Measurements from ENCODE around the gene RPP30.
A peak's percentile ranks its signal among the peaks of the same experiment; 100 is the strongest.

Gene RPP30

DNA sequence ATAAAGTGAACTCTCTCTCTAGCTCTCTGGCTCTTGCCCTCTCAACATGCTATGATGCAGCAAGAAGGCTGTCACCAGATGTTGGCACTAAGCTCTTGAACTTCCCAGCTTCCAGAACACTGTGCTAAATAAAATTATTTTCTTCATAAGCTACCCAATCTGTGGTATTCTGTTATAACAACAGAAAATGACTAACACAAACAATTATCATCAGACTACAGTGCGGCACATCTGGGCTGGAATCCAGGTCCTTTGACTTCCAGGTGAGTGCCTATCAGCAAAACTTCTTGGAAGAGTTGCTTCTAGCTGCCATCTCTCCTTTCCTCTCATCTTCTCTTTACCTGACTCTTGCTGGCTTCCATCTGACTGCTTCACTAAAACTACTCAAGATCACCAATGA lies 34.3 kb upstream of the RPP30 start:
- H3K23ac ChIP-seq (ENCODE audit: low read length in 2 of 2) = no peak overlapping the region
- H3K79me1 ChIP-seq (replicated peaks; ENCODE audit: low read length, poor library complexity, severe bottlenecking) = no peaks in the 10 kb centered on the region
- no peak overlapping the region for H3K27ac ChIP-seq (ENCODE audit: low read length, poor library complexity, severe bottlenecking)
- no peak overlapping the region for H3K4me2 ChIP-seq (ENCODE audit: low read length, poor library complexity, severe bottlenecking)
- no peaks in the 10 kb centered on the region for H3K27me3 ChIP-seq (ENCODE audit: control insufficient read depth in 1 of 2, insufficient read depth in 1 of 2, low read length in 2 of 2)
- no peak overlapping the region for H2AFZ ChIP-seq (ENCODE audit: low read depth, low read length)
- H2BK12ac ChIP-seq (ENCODE audit: low read length in 2 of 2) = no peak overlapping the region
- H3K4me3 ChIP-seq (ENCODE audit: insufficient read depth in 1 of 2, low read depth in 1 of 2, low read length in 2 of 2) = no peak overlapping the region
- no peak overlapping the region for H4K91ac ChIP-seq (ENCODE audit: low read length)
- WGBS = 93% methylated on average over 1 of the region's 1 CpG
- H3K4me1 ChIP-seq (ENCODE audit: control insufficient read depth, insufficient read depth, low read depth, low read length) = no peaks in the 10 kb centered on the region
- no peak overlapping the region for H3K4ac ChIP-seq (ENCODE audit: low read depth in 1 of 2, low read length in 2 of 2)
- no peak overlapping the region for H3K18ac ChIP-seq (ENCODE audit: low read depth in 1 of 2, low read length in 2 of 2)
- H2AK5ac ChIP-seq (ENCODE audit: low read length, severe bottlenecking) = no peak overlapping the region
- H2BK120ac ChIP-seq (ENCODE audit: low read depth, low read length) = no peak overlapping the region
- DNase-seq = no peak
- H3K14ac ChIP-seq (ENCODE audit: low read length in 2 of 2) = no peak overlapping the region
- no peak overlapping the region for H2BK15ac ChIP-seq (ENCODE audit: low read depth, poor library complexity, severe bottlenecking)
- H4K8ac ChIP-seq (ENCODE audit: low read length) = no peak overlapping the region
- H2BK5ac ChIP-seq (ENCODE audit: low read depth, low read length, poor library complexity, severe bottlenecking) = no peak overlapping the region
- no peak overlapping the region for H3K9ac ChIP-seq (ENCODE audit: low read length)
- no peaks in the 10 kb centered on the region for H3K9me3 ChIP-seq (ENCODE audit: control insufficient read depth, low read length)
- no peaks in the 10 kb centered on the region for H3K36me3 ChIP-seq (ENCODE audit: control insufficient read depth in 1 of 2, insufficient read depth in 2 of 2, low read depth in 1 of 2, low read length in 2 of 2)

GRCh38 chr10:90842725-90843124 lies 29.0 kb upstream of the RPP30 start:
- Histone ChIP-seq H3K4me2 (ENCODE audit: low read length, poor library complexity, severe bottlenecking) (no peak overlapping the region), H3K18ac (ENCODE audit: low read depth in 1 of 2, low read length in 2 of 2) (no peak overlapping the region), H2AK5ac (ENCODE audit: low read length, severe bottlenecking) (no peak overlapping the region), H2BK5ac (ENCODE audit: low read depth, low read length, poor library complexity, severe bottlenecking) (no peak overlapping the region), H3K79me1 (replicated peaks; ENCODE audit: low read length, poor library complexity, severe bottlenecking) (no peaks in the 10 kb centered on the region), H2AFZ (ENCODE audit: low read depth, low read length) (no peak overlapping the region), H3K9me3 (ENCODE audit: control insufficient read depth, low read length) (no peaks in the 10 kb centered on the region), H4K8ac (ENCODE audit: low read length) (no peak overlapping the region), H3K27ac (ENCODE audit: low read length, poor library complexity, severe bottlenecking) (no peak overlapping the region), H3K14ac (ENCODE audit: low read length in 2 of 2) (no peak overlapping the region), H4K91ac (ENCODE audit: low read length) (no peak overlapping the region), H3K23ac (ENCODE audit: low read length in 2 of 2) (no peak overlapping the region), H3K27me3 (ENCODE audit: control insufficient read depth in 1 of 2, insufficient read depth in 1 of 2, low read length in 2 of 2) (no peaks in the 10 kb centered on the region), H2BK12ac (ENCODE audit: low read length in 2 of 2) (no peak overlapping the region), H3K4me3 (ENCODE audit: insufficient read depth in 1 of 2, low read depth in 1 of 2, low read length in 2 of 2) (no peak overlapping the region), H2BK120ac (ENCODE audit: low read depth, low read length) (no peak overlapping the region), H3K36me3 (ENCODE audit: control insufficient read depth in 1 of 2, insufficient read depth in 2 of 2, low read depth in 1 of 2, low read length in 2 of 2) (no peaks in the 10 kb centered on the region), H3K9ac (ENCODE audit: low read length) (no peak overlapping the region), H3K4me1 (ENCODE audit: control insufficient read depth, insufficient read depth, low read depth, low read length) (no peaks in the 10 kb centered on the region), H3K4ac (ENCODE audit: low read depth in 1 of 2, low read length in 2 of 2) (no peak overlapping the region), H2BK15ac (ENCODE audit: low read depth, poor library complexity, severe bottlenecking) (no peak overlapping the region)
- WGBS = 44% methylated on average over 1 of the region's 1 CpG
- DNase-seq = no peak

DNA sequence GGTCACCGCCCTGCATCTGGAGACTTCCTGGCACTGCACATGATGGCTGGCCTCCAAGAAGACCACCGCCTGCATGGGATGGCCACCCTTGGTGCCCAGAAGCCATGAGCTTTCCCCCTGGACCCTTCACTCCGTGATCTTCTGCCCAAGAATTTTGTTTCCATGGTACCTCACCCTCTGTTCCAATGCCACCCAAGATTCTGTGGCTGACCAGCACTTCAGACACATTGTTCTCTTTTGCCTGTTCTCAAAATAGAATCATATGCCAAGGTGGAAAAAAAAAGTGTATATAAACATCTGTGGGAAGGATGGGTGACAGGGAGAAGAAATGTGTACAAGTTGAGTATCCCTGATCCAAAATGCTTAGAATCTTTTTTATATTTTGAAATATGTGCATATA lies 26.0 kb upstream of the RPP30 start:
- Histone ChIP-seq H3K4ac (ENCODE audit: low read depth in 1 of 2, low read length in 2 of 2) (no peak overlapping the region), H3K79me1 (replicated peaks; ENCODE audit: low read length, poor library complexity, severe bottlenecking) (no peaks in the 10 kb centered on the region), H3K9ac (ENCODE audit: low read length) (no peak overlapping the region), H3K4me1 (ENCODE audit: control insufficient read depth, insufficient read depth, low read depth, low read length) (no peaks in the 10 kb centered on the region), H3K18ac (ENCODE audit: low read depth in 1 of 2, low read length in 2 of 2) (no peak overlapping the region), H3K14ac (ENCODE audit: low read length in 2 of 2) (no peak overlapping the region), H2AFZ (ENCODE audit: low read depth, low read length) (no peak overlapping the region), H2BK15ac (ENCODE audit: low read depth, poor library complexity, severe bottlenecking) (no peak overlapping the region), H3K36me3 (ENCODE audit: control insufficient read depth in 1 of 2, insufficient read depth in 2 of 2, low read depth in 1 of 2, low read length in 2 of 2) (no peaks in the 10 kb centered on the region), H3K23ac (ENCODE audit: low read length in 2 of 2) (no peak overlapping the region), H3K9me3 (ENCODE audit: control insufficient read depth, low read length) (peaks cover 16% of the 10 kb centered on the region), H3K27me3 (ENCODE audit: control insufficient read depth in 1 of 2, insufficient read depth in 1 of 2, low read length in 2 of 2) (no peaks in the 10 kb centered on the region), H2BK12ac (ENCODE audit: low read length in 2 of 2) (no peak overlapping the region), H3K27ac (ENCODE audit: low read length, poor library complexity, severe bottlenecking) (no peak overlapping the region), H4K91ac (ENCODE audit: low read length) (no peak overlapping the region), H3K4me2 (ENCODE audit: low read length, poor library complexity, severe bottlenecking) (no peak overlapping the region), H4K8ac (ENCODE audit: low read length) (no peak overlapping the region), H3K4me3 (ENCODE audit: insufficient read depth in 1 of 2, low read depth in 1 of 2, low read length in 2 of 2) (no peak overlapping the region), H2BK5ac (ENCODE audit: low read depth, low read length, poor library complexity, severe bottlenecking) (no peak overlapping the region), H2AK5ac (ENCODE audit: low read length, severe bottlenecking) (no peak overlapping the region), H2BK120ac (ENCODE audit: low read depth, low read length) (no peak overlapping the region)
- WGBS = 70% methylated on average over 3 of the region's 3 CpGs
- no peak for DNase-seq

- peak overlapping the region; percentile 19 for H3K9ac ChIP-seq (ENCODE audit: low read length)
- H3K36me3 ChIP-seq (ENCODE audit: control insufficient read depth in 1 of 2, insufficient read depth in 2 of 2, low read depth in 1 of 2, low read length in 2 of 2) = no peaks in the 10 kb centered on the region
- H2BK15ac ChIP-seq (ENCODE audit: low read depth, poor library complexity, severe bottlenecking) = no peak overlapping the region
- H3K27me3 ChIP-seq (ENCODE audit: control insufficient read depth in 1 of 2, insufficient read depth in 1 of 2, low read length in 2 of 2) = no peaks in the 10 kb centered on the region
- peaks cover 24% of the 10 kb centered on the region for H3K9me3 ChIP-seq (ENCODE audit: control insufficient read depth, low read length)
- H3K79me1 ChIP-seq (replicated peaks; ENCODE audit: low read length, poor library complexity, severe bottlenecking) = no peaks in the 10 kb centered on the region
- 50% methylated on average over 1 of the region's 1 CpG for WGBS
- H4K91ac ChIP-seq (ENCODE audit: low read length) = no peak overlapping the region
- H2BK12ac ChIP-seq (ENCODE audit: low read length in 2 of 2) = no peak overlapping the region
- H3K4me1 ChIP-seq (ENCODE audit: control insufficient read depth, insufficient read depth, low read depth, low read length) = no peaks in the 10 kb centered on the region
- H2BK120ac ChIP-seq (ENCODE audit: low read depth, low read length) = no peak overlapping the region
- no peak overlapping the region for H3K14ac ChIP-seq (ENCODE audit: low read length in 2 of 2)
- H3K27ac ChIP-seq (ENCODE audit: low read length, poor library complexity, severe bottlenecking) = no peak overlapping the region
- H3K4ac ChIP-seq (ENCODE audit: low read depth in 1 of 2, low read length in 2 of 2) = no peak overlapping the region
- DNase-seq = no peak
- H4K8ac ChIP-seq (ENCODE audit: low read length) = no peak overlapping the region
- H2BK5ac ChIP-seq (ENCODE audit: low read depth, low read length, poor library complexity, severe bottlenecking) = no peak overlapping the region
- H2AFZ ChIP-seq (ENCODE audit: low read depth, low read length) = peak overlapping the region; percentile 31
- no peak overlapping the region for H3K18ac ChIP-seq (ENCODE audit: low read depth in 1 of 2, low read length in 2 of 2)
- H3K4me3 ChIP-seq (ENCODE audit: insufficient read depth in 1 of 2, low read depth in 1 of 2, low read length in 2 of 2) = no peak overlapping the region
- H2AK5ac ChIP-seq (ENCODE audit: low read length, severe bottlenecking) = no peak overlapping the region
- no peak overlapping the region for H3K4me2 ChIP-seq (ENCODE audit: low read length, poor library complexity, severe bottlenecking)
- H3K23ac ChIP-seq (ENCODE audit: low read length in 2 of 2) = no peak overlapping the region
Measured at GRCh38 chr10:90846746-90847145, 25.0 kb upstream of the RPP30 start.

All from mesenchymal stem cell (in vitro differentiated cells and primary cell).